Articular chondrocyte of knee joint (primary cell): ENCODE results near the gene SIK2. TPM values are rescaled to one million over a fixed set of nuclear protein-coding genes. Genes with fewer than 3 reads are reported as not detected.

Experiments
- total RNA-seq: library from RNA; depleted of rRNA; stranded (reverse); fragments of >200 nt; gene quantifications from 2 replicates; pipeline ENCODE4 v1.2.3, GENCODE V29; 2012

SIK2 gene
- 24.9 and 29.1 TPM in 2 replicates for total RNA-seq

DNA sequence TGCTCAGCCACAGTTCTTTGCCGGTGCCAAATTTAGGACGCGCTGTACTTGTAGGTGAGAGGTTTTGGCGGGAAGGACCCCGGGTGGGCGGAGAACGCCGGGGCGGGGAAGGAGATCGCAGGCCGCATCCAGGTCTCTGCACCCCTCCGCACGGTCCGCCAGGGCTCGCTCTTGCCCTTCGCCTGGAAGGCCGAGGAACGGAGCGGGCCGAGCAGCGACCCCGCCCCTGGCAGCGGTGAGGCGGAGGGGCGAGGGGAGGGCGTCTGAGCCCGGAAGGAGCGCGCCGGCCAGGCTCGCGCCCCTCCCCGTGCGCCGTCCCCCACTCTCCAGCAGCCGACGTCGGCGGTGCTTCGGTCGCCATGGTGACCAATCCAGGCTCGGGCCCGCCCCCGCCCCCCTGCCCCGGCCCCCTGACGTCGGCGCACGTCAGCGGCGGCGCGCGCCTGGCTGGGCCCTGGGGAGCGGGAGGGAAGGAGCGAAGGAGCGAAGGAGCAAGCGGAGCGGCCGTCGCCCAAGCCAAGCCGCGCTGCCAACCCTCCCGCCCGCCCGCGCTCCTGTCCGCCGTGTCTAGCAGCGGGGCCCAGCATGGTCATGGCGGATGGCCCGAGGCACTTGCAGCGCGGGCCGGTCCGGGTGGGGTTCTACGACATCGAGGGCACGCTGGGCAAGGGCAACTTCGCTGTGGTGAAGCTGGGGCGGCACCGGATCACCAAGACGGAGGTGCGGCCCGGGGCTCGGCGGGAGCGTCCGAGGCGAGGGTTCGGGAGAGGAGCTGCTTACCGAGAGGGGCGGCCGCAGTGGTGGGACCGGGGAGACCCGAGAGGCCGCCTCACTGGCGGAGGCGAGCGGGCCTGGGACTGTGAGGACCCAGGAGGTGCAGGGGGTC is at the start of gene SIK2:
Gene SIK2 (plus strand): TSS at position 471 of the 886 bp plus-strand sequence. CDS start 115 bp downstream, at position 586.

DNA sequence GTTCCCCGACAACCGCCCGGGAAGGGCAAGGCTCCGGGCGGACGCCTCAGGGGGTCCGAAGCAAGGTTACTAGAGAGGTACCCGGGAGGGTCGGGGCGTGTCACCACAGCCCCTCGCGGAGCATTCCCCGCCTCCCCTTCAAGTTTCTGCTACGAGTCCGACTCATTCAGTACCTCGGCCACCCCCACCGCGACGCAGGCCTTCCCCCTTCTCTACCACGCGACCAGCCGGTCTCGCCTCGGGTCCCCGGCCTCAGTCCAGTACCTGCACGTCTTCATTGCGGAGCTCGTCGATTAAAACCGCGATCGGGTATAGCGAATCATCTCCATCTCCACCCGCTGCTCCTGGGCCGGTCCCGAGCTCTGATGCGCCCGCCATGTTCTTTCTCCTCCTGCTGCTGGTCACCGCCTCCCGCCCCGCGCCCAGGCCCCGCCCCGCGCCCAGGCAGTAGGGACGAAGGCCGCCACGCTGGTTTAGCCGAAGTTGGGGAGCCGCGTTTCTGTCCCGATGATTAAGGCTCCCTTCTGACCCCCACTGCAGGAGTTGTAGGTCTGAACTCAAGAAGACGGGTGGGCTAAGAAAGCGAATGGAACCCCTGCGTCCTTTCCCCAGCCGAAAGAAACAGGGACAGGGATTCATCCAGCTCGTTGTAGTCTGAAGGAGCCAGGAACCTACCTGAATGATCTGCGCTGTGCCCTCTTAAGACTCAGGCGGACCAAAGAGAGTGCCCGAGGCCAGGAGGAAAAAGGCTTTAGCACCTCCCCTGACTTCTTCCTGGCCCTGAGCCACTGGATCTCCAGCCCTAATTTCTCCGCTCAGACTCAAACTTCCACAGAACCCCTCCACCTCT is 164.0 kb downstream of the SIK2 start, which contains the start of gene PPP2R1B:
Gene PPP2R1B (minus strand): TSS at position 406 of the 850 bp plus-strand sequence. CDS start 28 bp downstream, at position 378.

Other genes starting within 250 kb of the SIK2 start
- gene POU2AF1, start 223.2 kb upstream of the SIK2 start, total RNA-seq, result not detected in 2 replicates
- gene BTG4, start 90.1 kb upstream of the SIK2 start, total RNA-seq, result not detected in 2 replicates
- not detected in 2 replicates for gene HOATZ, start 87.7 kb upstream of the SIK2 start, total RNA-seq
- 61.5 and 62.7 TPM in 2 replicates for gene LAYN, start 61.7 kb upstream of the SIK2 start, total RNA-seq
- 40.2 TPM in 2 replicates for gene PPP2R1B, start 163.9 kb downstream of the SIK2 start, total RNA-seq